Transverse colon (tissue), 4 donors: Measurements from ENCODE around the gene SEC14L1.

ENCODE experiments used
- EP300 ChIP-seq: sonication (generic); formaldehyde crosslinking; IDR thresholded peaks from one replicate; pipeline ENCODE4 v1.6.1; 2017; ENCODE audit warnings: antibody characterized with exemption, low read depth
- POLR2A ChIP-seq: fragments of 450-650 bp; IDR thresholded peaks from one replicate; pipeline ENCODE4 v1.6.1; 2016; ENCODE audit warnings: antibody characterized with exemption, mild to moderate bottlenecking, moderate library complexity
- POLR2AphosphoS5 ChIP-seq, 3 donors: sonication (generic); formaldehyde crosslinking; IDR thresholded peaks; one replicate each; pipeline ENCODE4 v1.6.1; 2016; ENCODE audit warnings: antibody characterized with exemption in 3 of 3
- TF ChIP-seq, protein P1 (sequence below), 5 experiments: fragments of 200-600 bp in 3 of 5; fragments of 450-650 bp in 2 of 5; sonication (generic) in 3 of 5; IDR thresholded peaks; 1 replicate in 2 of 5; 2 replicates in 3 of 5; pipeline ENCODE4 v1.5.1; 2016 to 2017; ENCODE audit warnings: antibody characterized with exemption in 5 of 5, inconsistent platforms in 3 of 5, mild to moderate bottlenecking in 2 of 5, moderate library complexity in 1 of 5

DNA sequence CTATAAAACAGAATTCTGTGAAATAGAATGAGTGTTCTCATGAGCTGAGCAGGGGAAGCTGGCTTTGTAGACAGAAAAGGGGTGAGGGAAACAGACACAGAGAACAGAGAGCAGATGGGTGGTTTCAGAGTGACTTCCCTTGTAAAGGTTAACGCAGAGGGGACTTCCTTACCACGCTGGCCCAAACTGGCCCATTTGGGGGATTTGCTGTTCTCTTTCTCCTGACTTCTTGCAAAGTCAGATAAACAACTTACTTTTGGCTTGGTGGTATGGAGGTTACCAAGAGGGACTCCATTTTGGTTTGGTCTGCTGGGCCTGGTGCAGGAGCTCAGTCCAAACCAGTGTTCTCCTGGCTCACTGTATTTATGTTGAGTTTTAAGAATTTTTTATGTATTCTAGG, 48.4 kb downstream of the SEC14L1 start:
- TF ChIP-seq, protein P1, sequence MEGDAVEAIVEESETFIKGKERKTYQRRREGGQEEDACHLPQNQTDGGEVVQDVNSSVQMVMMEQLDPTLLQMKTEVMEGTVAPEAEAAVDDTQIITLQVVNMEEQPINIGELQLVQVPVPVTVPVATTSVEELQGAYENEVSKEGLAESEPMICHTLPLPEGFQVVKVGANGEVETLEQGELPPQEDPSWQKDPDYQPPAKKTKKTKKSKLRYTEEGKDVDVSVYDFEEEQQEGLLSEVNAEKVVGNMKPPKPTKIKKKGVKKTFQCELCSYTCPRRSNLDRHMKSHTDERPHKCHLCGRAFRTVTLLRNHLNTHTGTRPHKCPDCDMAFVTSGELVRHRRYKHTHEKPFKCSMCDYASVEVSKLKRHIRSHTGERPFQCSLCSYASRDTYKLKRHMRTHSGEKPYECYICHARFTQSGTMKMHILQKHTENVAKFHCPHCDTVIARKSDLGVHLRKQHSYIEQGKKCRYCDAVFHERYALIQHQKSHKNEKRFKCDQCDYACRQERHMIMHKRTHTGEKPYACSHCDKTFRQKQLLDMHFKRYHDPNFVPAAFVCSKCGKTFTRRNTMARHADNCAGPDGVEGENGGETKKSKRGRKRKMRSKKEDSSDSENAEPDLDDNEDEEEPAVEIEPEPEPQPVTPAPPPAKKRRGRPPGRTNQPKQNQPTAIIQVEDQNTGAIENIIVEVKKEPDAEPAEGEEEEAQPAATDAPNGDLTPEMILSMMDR (IDR thresholded peaks at IDR 0.05), result no peak
- TF ChIP-seq POLR2A (no peak), POLR2AphosphoS5 (IDR thresholded peaks at IDR 0.05) (no peak), EP300 (no peak)
